ENCODE results near the gene AHNAK.
"Not testable (repeated sequence)": the region's sequence is repeated elsewhere in the genome, so short reads cannot be mapped to it uniquely, and the experiment has no call there.

The AHNAK gene, protein sequence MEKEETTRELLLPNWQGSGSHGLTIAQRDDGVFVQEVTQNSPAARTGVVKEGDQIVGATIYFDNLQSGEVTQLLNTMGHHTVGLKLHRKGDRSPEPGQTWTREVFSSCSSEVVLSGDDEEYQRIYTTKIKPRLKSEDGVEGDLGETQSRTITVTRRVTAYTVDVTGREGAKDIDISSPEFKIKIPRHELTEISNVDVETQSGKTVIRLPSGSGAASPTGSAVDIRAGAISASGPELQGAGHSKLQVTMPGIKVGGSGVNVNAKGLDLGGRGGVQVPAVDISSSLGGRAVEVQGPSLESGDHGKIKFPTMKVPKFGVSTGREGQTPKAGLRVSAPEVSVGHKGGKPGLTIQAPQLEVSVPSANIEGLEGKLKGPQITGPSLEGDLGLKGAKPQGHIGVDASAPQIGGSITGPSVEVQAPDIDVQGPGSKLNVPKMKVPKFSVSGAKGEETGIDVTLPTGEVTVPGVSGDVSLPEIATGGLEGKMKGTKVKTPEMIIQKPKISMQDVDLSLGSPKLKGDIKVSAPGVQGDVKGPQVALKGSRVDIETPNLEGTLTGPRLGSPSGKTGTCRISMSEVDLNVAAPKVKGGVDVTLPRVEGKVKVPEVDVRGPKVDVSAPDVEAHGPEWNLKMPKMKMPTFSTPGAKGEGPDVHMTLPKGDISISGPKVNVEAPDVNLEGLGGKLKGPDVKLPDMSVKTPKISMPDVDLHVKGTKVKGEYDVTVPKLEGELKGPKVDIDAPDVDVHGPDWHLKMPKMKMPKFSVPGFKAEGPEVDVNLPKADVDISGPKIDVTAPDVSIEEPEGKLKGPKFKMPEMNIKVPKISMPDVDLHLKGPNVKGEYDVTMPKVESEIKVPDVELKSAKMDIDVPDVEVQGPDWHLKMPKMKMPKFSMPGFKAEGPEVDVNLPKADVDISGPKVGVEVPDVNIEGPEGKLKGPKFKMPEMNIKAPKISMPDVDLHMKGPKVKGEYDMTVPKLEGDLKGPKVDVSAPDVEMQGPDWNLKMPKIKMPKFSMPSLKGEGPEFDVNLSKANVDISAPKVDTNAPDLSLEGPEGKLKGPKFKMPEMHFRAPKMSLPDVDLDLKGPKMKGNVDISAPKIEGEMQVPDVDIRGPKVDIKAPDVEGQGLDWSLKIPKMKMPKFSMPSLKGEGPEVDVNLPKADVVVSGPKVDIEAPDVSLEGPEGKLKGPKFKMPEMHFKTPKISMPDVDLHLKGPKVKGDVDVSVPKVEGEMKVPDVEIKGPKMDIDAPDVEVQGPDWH (N-terminal part only)

DNA sequence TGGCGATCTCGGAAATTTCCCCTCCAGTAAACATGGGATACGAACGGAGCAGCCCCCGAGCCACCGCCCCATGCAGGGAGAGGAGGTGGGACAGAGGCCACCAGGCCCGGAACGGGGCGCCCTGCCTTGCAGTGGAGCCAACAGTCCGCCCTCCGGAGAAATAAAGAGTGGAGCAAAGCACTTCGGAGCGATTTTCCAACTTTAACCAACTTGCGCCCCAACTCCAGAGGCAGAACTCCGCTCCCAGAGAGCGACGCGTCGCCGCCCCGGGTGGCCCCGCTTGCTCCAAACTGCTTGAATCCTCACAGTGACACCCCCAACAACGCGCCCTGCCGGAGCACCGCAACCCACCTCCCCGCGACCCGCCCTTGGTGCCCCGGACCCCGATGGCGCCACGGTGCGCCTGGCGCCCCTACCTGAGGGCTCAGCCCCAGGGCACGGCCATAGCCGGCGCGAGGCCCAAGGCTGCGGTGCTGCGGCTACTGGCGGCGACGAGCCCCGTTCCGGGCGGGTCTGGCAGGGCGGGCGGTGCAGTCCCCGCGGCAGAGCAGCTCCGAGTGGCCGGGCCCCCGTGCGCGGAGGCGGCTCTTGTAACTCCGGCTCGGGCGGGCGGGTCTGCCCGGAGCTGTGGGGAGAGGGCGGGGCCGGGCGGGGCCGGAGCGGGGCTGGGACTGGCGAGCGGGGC is at the start of gene AHNAK:
AHNAK (minus strand) TSS at position 563 of the 685 bp plus-strand sequence. CDS start 10,708 bp downstream, outside the sequence.
- no peak for DNase-seq (ENCODE audit: low read depth)

DNA sequence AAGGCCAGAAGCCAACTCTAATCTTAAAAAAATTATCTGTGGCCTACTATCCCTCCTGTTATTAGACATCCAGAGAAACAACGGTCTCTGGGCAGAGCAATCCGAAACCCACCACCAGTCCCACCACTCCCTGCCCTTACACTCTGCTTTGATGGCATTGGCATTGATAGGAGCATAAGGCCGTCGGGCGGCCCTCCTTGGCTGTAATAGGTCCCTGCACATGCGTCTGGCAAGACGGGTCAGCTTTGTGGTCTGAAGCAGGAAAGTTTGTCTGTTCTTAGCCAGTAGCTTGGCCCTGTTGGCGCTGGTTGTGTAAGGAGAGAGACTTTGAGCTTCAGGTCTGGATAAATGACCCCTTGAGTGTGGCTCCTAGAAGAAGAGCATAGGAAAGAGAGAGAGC is 48.5 kb upstream of the AHNAK start:
- no peak for DNase-seq (ENCODE audit: low read depth)

DNA sequence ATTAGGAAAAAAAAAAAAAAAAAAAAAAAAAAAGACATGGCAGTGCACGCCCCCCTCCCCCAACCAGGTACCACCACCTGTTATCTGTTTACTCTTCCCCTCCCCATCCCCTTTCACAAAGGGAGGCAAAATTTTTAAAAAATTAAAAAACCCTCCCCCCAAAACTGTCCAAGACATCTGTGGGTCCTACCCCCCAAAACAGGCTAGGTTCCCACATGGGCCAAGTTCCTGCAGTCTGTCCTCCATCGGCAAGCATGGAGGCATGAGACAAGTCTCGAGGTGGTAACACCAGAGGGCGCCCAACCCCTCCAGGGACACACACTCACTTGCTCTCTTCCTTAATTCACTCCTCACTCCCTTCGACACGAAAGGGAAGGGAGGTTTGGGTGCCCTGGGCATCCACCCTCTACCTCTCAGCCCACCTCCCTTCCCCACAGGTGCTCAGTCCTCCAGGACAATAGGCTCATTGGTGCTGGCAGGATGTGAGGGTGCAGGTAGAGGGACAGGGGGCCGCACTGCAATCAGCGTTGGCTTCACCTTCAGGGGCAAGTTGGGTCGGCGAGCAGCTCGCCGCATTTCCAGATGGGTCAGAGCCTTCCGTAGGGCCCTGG is 46.9 kb upstream of the AHNAK start:
- peak; percentile 61 for DNase-seq (ENCODE audit: low read depth)

DNA sequence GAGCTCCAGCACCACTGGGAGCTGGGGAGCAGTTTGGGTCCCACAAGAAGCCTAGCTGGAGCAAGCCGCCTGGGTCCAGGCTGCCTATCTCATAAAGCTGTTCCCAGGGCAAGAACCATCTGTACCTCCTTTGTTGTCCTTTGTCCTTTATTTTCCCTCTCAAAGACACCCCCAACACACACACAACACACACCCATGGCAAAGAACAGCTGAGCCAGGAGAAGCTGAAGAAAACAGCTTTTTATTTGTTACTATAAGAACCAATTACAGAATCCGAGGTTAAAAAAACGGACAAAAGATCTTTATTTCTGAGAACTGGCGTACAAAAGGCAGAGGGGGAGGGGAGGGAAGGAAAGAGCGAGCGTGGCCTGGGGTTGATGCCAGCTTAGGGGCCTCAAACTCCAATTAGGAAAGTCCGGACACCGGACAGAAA is 46.4 kb upstream of the AHNAK start:
- DNase-seq (ENCODE audit: low read depth) = no peak

GRCh38 chr11:62592146-62592815 is 45.7 kb upstream of the AHNAK start:
- no peak for DNase-seq (ENCODE audit: low read depth)

DNA sequence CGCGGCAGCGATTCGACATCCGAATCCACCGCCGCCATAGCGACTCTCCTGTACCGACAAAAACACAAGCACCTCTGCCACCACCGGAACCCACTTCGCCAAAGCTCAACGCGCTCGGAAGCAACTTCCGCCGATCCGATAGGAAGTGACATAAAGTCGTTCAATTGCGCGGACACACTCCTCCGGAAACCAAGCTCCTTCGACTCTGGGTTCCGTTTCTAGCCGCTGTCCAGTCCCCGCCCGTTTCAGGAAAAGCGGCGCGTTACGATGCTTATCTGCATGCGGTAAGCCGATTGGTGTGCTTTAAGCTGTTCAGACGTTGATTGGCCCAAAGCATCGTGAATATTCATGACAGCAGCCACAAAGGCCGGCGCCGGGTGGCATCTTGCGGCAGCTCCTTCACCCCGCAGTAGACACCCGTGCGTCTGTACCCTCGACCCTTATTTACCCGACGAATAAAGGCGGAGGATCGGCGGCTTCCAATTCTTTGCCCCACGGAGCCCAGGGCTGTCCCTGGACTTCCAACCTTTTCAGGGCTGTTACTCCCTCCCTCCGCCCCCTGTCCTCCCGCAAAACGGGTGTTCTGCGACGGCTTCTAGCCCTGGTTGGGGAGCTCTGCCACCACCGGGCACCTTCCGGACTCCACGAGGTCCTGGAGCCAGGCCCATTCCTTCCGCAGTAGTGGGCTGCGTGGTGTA is 45.0 kb upstream of the AHNAK start, which contains the start of gene TUT1:
TUT1 (minus strand) TSS at position 76 of the 698 bp plus-strand sequence; CDS start at position 38, 38 bp downstream.
- DNase-seq (ENCODE audit: low read depth) = peak; percentile 94

DNA sequence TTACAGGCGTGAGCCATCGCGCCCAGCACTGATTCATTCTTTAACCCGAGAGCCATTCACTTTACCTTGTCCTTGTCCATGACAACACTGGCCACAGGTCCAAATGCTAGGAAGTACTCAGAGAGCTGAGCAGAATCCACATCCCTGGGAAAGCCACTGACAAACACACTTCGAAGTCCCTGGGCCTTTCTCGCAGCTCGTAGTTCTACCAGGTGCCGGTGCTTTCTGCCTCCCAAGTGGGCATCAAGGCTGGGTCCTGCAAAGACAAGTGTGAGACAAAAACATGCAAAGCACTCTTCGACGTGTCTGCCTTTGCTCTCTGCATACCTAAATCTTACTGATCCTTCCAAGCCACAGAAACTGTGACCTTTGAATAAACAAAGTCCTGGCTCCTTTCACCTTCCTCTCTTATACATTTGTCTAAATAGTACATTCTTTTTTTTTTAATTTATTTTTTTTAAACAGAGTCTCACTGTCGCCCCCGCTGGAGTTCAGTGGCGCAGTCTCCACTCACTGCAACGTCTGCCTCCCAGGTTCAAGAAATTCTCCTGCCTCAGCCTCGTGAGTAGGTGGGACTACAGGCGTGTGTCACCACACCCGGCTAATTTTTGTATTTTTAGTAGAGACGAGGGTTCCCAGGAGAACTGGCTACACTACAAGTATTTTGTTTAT is 42.5 kb upstream of the AHNAK start:
- no peak for DNase-seq (ENCODE audit: low read depth)

DNA sequence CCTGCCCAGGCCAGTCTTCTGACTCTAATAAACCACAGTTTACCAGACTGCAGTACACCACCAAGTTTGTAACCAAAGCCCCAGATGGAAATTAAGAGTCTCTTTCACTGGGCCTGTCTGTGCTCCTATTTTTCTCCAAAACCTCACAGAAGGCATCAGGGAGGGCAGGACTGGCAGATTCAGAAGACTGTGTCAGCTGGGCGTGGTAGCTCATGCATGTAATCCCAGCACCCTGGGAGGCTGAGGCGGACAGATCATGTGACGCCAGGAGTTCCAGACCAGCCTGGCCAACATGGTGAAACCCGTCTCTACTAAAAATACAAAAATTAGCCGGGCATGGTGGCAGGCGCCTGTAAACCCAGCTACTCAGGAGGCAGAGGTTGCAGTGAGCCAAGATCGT is 38.8 kb upstream of the AHNAK start:
- DNase-seq (ENCODE audit: low read depth) = not testable (repeated sequence)

- DNase-seq (ENCODE audit: low read depth) = not testable (repeated sequence)
Observed at GRCh38 chr11:62581735-62582134, 35.1 kb upstream of the AHNAK start.

DNA sequence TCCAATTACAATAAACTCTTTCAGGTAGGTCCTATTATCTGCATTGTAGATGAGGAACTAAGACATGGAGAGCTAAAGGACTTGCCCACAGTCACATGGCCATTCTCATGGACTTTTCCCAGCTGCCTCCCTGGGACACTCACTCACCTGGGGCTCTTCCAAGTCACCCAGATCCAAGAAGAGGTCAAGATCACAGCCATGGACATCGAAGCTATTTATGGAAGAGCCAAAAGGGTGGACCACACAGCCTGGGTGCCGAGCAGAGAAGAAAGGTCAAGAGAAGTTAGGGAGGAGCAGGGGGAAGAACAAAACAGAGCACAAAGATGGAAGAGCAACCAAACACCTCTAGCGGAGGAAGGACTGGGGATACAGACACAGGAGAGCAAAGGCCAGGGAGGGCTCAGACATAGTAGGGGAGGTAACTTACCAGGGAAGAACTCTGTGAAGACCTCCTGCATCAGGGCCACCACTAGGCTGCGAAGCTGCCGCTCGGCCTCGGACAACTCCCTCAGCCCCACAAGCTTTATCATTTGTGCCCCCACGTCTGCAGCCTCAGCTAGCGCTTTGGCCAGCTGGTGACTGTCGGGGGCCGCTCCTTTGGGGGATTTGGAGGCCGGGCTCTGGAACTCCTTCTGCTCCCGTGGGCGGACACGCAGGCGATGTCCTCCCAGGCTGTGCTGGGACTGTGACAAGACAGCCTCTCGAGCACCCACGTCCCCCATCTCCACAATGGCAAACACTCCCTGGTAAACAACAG is 34.5 kb upstream of the AHNAK start:
- DNase-seq (ENCODE audit: low read depth) = no peak

DNA sequence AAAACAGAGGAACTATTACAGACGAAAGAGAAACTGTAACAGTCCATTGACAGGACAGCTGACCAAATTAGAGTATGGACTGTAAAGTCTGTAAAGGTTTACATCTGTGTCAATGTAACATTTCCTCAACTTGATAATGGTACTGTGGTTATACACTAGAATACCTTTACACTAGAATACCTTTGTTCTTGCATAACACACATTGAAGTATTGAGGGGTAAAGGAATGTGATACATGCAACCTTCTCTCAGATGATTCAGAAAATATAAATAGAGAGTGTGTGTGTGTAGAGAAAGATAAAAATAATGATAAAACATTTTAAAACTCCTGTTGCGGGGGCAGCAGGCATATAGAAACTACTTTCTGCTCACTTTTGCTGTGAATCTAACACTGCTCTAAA is 32.6 kb upstream of the AHNAK start:
- DNase-seq (ENCODE audit: low read depth) = no peak

DNA sequence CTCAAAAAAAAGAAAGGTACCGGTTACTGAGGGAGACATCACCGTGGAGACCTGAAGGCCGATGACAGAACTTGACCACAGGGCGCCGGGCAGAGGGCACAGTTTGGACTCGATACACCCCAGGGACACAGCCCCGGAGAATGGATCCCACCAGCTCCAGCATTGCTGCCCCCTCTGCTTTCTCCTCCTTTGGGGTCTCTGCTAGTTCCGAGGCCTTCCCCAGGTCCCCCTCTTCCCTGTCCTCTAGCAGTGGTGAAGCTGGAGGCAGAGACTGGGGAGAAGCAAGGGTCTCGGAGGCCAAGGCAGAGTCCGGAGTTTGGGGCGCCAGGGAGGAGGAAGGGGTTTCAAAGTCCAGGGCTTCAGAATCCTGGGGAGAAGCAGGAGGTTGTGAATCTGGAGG is 31.9 kb upstream of the AHNAK start:
- DNase-seq (ENCODE audit: low read depth) = no peak

- no peak for DNase-seq (ENCODE audit: low read depth)
Observed at GRCh38 chr11:62577046-62577714, 30.6 kb upstream of the AHNAK start.

- DNase-seq (ENCODE audit: low read depth) = no peak
Observed at GRCh38 chr11:62575837-62576236, 29.2 kb upstream of the AHNAK start.

DNA sequence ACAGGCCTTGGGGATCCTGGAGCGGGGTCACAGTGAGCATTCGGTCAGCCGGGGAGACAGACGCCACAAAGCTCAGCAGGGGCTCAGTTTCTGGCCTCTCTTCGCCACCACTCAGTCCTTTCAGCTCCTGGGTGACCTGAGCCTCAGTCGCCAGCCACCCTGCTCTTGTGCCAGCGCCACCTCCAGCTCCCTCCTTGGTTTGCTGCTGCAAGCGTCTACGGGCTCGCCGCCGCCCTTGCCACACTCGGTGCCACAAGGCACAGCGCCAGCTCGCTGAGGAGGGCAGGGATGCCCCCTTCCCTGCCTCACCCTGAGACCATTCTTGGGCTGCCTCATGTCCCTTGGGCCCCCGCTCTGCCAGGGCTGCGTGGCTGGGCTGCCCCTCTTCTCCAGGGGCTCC is 28.6 kb upstream of the AHNAK start:
- no peak for DNase-seq (ENCODE audit: low read depth)

DNA sequence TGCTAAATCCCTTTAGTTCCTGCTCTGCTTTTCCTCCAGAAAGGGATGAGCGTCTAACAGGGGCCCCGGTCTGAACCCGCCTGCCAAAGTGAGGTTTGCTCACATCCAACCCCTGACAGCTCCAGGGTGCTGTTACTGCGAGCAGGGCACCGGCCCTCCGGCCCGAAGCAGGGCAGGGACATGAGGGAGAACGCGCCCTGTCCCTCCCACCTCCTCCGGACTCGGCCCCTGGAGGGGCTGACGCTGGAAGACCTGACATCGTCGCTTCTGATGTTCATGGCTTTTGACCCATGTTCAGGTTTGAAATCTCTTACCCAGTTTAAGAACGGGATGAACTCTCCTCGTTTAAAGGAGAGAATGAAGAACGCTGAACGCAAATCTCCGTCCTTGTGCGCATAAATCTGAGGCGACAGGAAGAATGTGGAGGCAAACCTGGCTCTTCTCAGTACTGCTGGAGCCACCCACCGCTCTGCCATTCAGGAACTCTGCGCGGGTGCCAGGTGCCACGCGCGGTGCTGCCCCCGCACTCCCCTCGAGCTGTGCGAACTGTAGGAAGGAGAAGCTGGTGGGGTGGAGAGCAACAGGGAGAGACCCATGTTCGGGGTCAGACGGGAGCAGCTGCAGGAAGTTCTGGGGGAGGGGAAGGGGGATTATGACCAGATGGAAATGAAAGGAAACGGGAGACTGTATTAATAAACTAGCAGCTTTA is 27.9 kb upstream of the AHNAK start:
- no peak for DNase-seq (ENCODE audit: low read depth)
